ENCODE measurements around the gene ESPN. TPM values are rescaled to one million over a fixed set of nuclear protein-coding genes. Genes with fewer than 3 reads are reported as not detected.

The ESPN gene
- total and polyA plus RNA-seq, 2 of the 8 experiments (the other 6 are each of a cell fraction or from before 2014, with no cell fraction given), result 5.2 to 16.3 TPM

DNA sequence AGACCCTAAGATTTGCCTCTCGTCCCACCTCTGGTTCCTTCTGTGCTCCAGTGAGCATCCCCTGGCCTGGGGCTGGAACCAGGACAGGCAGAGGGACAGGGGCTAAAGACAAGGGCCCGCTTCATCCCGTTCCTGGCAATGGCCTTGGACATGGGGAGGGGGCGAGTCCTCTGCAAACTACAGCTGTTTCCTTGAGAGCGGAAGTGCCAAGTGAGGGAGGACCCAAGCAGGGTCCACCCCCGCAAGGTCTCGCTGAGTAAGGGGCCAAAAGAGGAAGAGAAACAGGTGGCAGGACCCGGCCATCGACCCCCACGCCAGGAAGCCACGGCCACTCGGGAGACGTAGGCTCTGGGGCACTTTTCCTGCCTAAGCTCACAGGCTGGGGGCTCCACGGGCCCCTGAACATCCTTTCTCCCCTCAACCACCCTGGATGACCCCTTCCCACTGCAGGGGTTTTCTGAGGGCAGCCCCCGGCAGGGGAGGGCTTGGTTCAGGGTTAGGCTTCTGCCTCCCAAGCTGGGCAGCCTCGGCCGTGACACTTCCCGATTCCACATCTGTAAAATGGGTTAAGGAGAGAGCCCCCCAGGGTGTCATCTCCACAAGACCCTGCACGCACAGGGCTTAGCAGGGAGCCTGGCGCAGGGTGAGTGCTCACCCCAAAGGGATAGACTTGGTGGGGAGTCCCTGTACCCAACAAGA, 84.8 kb downstream of the ESPN start:
- Histone ChIP-seq H4K91ac (replicated peaks; ENCODE audit: insufficient read length, low read length) (no peak overlapping the region), H3K4ac (replicated peaks; ENCODE audit: insufficient read length, low read depth, low read length) (no peak overlapping the region), H3K9me3 (ENCODE audit: insufficient read depth in 2 of 2, low read depth in 1 of 2, low read length in 1 of 2) (no peaks in the 10 kb centered on the region), H3K23ac (ENCODE audit: insufficient read length) (no peak overlapping the region), H2BK12ac (ENCODE audit: low read depth, low read length) (0 out of 2 replicates have a peak overlapping the region, but pooled peaks have one; percentile 17), H4K20me1 (replicated peaks in 1 of 2; ENCODE audit: control insufficient read depth in 1 of 2, insufficient read depth in 2 of 2, low read length in 2 of 2) (no peaks in the 10 kb centered on the region), H2BK5ac (ENCODE audit: low read depth, low read length) (no peak overlapping the region), H2BK120ac (replicated peaks; ENCODE audit: low read depth, low read length) (no peak overlapping the region), H3K4me1 (replicated peaks in 1 of 4; ENCODE audit: control insufficient read depth in 3 of 4, insufficient read depth in 4 of 4, low read length in 3 of 4) (no peaks in the 10 kb centered on the region; a peak in 3 of 7 replicates), H2AK5ac (ENCODE audit: low read depth, low read length) (no peak overlapping the region), H3K23me2 (ENCODE audit: low read depth, low read length) (no peaks in the 10 kb centered on the region), H3K4me3 (ENCODE audit: extremely low read depth in 1 of 4, insufficient read depth in 2 of 4, low read depth in 3 of 4, low read length in 4 of 4) (no peak overlapping the region), H3K4me2 (ENCODE audit: insufficient read depth in 1 of 2, low read depth in 2 of 2, low read length in 2 of 2) (no peak overlapping the region), H2AFZ (ENCODE audit: low read length) (no peak overlapping the region), H4K8ac (ENCODE audit: extremely low read depth, insufficient read depth, low read length) (peak overlapping the region; percentile 25; the same call in 1 of the 2 replicates), H3K56ac (replicated peaks; ENCODE audit: insufficient read length, low read depth, low read length) (no peak overlapping the region), H4K5ac (ENCODE audit: insufficient read length, low read depth, low read length) (no peak overlapping the region), H3K79me2 (ENCODE audit: control insufficient read depth in 1 of 2, insufficient read depth in 2 of 2, low read length in 2 of 2) (no peaks in the 10 kb centered on the region), H3K36me3 (ENCODE audit: control insufficient read depth in 2 of 4, insufficient read depth in 4 of 4, low read length in 3 of 4) (no peaks in the 10 kb centered on the region), H3K27ac (ENCODE audit: low read depth, low read length) (no peak overlapping the region), H3K14ac (ENCODE audit: insufficient read length) (no peak overlapping the region), H3K9ac (replicated peaks in 1 of 4; ENCODE audit: extremely low read depth in 1 of 4, low read depth in 3 of 4, low read length in 3 of 4) (no peak overlapping the region), H2BK15ac (ENCODE audit: low read length) (peak overlapping the region; percentile 29; the same call in 1 of the 2 replicates), H3K18ac (ENCODE audit: extremely low read depth, low read length) (no peak overlapping the region; the same call in 1 of the 2 replicates), H3K79me1 (ENCODE audit: low read depth, low read length) (no peaks in the 10 kb centered on the region; the same call in 1 of the 2 replicates), H3K27me3 (replicated peaks in 1 of 4; ENCODE audit: control insufficient read depth in 3 of 4, extremely low read depth in 1 of 4, insufficient read depth in 3 of 4, low read length in 3 of 4) (no peaks in the 10 kb centered on the region), H2BK20ac (ENCODE audit: low read length) (no peak overlapping the region)
- ChIA-PET POLR2A (ENCODE audit: partially characterized antibody) (interaction anchor here (0.9 to 2.8 kb wide), 3 partner anchors 9 to 37 kb away, joined by 3 to 9 read pairs (median 3); no protein-coding TSS in a partner anchor), CTCF (ENCODE audit: partially characterized antibody) (interaction anchor here (0.9 to 1.3 kb wide), 6 partner anchors 10 to 89 kb away, joined by 3 to 5 read pairs (median 3); no protein-coding TSS in a partner anchor)
- no peak for DNase-seq (ENCODE audit: low read depth in 1 of 2, low spot score in 2 of 2)
- TF ChIP-seq RNF2 (IDR thresholded peaks at IDR 0.05; ENCODE audit: borderline replicate concordance, low read depth, low read length, missing control alignments, poor library complexity, severe bottlenecking), result no peak
- TF ChIP-seq MAFK (IDR thresholded peaks at IDR 0.05; ENCODE audit: low read depth, low read length), result no peak
- no peak for TF ChIP-seq SAP30 (IDR thresholded peaks at IDR 0.05; ENCODE audit: insufficient read depth, insufficient replicate concordance, low read length)
- TF ChIP-seq, protein P1, sequence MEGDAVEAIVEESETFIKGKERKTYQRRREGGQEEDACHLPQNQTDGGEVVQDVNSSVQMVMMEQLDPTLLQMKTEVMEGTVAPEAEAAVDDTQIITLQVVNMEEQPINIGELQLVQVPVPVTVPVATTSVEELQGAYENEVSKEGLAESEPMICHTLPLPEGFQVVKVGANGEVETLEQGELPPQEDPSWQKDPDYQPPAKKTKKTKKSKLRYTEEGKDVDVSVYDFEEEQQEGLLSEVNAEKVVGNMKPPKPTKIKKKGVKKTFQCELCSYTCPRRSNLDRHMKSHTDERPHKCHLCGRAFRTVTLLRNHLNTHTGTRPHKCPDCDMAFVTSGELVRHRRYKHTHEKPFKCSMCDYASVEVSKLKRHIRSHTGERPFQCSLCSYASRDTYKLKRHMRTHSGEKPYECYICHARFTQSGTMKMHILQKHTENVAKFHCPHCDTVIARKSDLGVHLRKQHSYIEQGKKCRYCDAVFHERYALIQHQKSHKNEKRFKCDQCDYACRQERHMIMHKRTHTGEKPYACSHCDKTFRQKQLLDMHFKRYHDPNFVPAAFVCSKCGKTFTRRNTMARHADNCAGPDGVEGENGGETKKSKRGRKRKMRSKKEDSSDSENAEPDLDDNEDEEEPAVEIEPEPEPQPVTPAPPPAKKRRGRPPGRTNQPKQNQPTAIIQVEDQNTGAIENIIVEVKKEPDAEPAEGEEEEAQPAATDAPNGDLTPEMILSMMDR (IDR thresholded peaks at IDR 0.05; ENCODE audit: control extremely low read depth in 1 of 3, insufficient read depth in 1 of 3, low read depth in 1 of 3, low read length in 3 of 3), result no peak
- TF ChIP-seq ZNF274 (IDR thresholded peaks at IDR 0.05; ENCODE audit: borderline replicate concordance, extremely low read depth, low read length), result no peak
- no peak for TF ChIP-seq JUN (IDR thresholded peaks at IDR 0.05; ENCODE audit: low read depth, low read length)
- no peak for FAIRE-seq
- 83% methylated on average over 20 of the region's 20 CpGs; no CpG with 5 or more reads in 1 of the 2 experiments for WGBS, 2 experiments (ENCODE audit: extremely low coverage in 1 of 2, insufficient coverage in 1 of 2, insufficient read length in 1 of 2, insufficient replicate concordance in 2 of 2, low coverage in 1 of 2, low lambda C conversion rate in 2 of 2, missing lambda C conversion rate in 1 of 2)

Measured in H1 (cell line).